Heart left ventricle (tissue), 13 donors: ENCODE data around the gene DMBX1.

Experiments used
- POLR2A ChIP-seq, 2 donors: fragments of 450-650 bp; IDR thresholded peaks; one replicate each; pipeline ENCODE4 v1.6.1; 2017; ENCODE audit warnings: antibody characterized with exemption in 2 of 2, mild to moderate bottlenecking in 2 of 2, moderate library complexity in 2 of 2
- TF ChIP-seq, protein P1 (sequence below), 12 donors: fragments of 200-600 bp; sonication (generic) in 4 of 12; IDR thresholded peaks; one replicate each; pipeline versions ENCODE4 v1.5.0 to v1.8.0; 2018 to 2022; ENCODE audit warnings: antibody characterized with exemption in 12 of 12, mild to moderate bottlenecking in 5 of 12
- donor health status: ischemic (EF 13 %, LVEDD 7.1; RV severe dilation, severe dysfunction).
- donor health status: DM: no; HTN: yes; CAD: no.
- donor health status: DM: no; HTN: no; CAD: no.
- donor health status: ischemic (EF 25% LVEDD 6.9; RV normal size, moderate dysfunction).
- donor health status: ischemic (EF 25% LVEDD 5.7; RV mildly dilated, moderate dysfunction).
- donor health status: ischemic (EF 35%, LVEDD 5.7; RV mildly dilated, moderate dysfunction).
- donor health status: nonischemic (EF 11% LVEDD 7.7; RV severe dilation, severe dysfunction).
- donor health status: DM: yes; HTN: yes; CAD: no.
- donor health status: PGD.
- donor health status: ischemic (EF 29% LVEDD 5.4; RV normal size, mild dysfunction).
- donor health status: nonischemic (EF 23%, LVEDD 6.1; RV moderate dilation, normal function).

DNA sequence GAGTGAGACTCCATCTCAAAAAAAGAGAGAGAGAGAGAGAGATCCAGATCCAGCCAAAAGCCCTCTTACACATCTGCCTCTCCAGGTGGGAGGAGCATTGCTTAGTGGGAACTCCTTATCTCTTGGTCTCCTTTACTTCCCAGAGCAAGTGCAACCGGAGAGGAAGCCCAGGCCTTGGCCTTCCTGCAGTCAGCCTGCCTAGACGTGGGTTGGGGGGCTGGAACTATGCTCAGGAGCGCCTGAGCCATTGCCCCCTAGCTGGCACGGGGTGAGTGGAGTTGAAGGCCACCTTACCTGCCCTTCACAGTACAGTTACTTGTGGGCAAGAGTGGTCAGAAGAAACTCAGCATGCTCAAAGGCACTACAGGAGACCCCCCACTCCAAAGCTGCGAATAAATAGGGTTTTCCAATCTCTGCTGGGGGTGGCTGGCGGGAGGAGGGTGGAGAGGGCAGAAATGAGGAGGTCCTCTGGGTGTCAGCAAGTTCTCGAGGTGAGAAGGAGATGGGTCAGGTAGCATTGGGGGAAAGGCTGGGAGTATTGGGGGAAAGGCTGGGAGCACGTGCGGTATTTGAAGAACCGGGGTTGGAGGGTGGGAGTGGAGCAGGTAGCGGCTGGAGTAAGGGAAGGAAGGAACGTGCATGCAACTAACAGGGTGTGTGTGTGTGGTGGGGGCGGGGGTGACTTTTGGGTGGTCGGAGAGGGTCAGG, 4.7 kb upstream of the DMBX1 start:
- TF ChIP-seq, protein P1, sequence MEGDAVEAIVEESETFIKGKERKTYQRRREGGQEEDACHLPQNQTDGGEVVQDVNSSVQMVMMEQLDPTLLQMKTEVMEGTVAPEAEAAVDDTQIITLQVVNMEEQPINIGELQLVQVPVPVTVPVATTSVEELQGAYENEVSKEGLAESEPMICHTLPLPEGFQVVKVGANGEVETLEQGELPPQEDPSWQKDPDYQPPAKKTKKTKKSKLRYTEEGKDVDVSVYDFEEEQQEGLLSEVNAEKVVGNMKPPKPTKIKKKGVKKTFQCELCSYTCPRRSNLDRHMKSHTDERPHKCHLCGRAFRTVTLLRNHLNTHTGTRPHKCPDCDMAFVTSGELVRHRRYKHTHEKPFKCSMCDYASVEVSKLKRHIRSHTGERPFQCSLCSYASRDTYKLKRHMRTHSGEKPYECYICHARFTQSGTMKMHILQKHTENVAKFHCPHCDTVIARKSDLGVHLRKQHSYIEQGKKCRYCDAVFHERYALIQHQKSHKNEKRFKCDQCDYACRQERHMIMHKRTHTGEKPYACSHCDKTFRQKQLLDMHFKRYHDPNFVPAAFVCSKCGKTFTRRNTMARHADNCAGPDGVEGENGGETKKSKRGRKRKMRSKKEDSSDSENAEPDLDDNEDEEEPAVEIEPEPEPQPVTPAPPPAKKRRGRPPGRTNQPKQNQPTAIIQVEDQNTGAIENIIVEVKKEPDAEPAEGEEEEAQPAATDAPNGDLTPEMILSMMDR (IDR thresholded peaks at IDR 0.05) = no peak
- no peak for TF ChIP-seq POLR2A (IDR thresholded peaks at IDR 0.05)
